Measurements from ENCODE around the gene MXI1. TPM values are rescaled to one million over a fixed set of nuclear protein-coding genes. Genes with fewer than 3 reads are reported as not detected.

MXI1 gene
- total and polyA plus RNA-seq, 2 of the 4 experiments (the other 2 are of a cell fraction) = 7.2 to 11.8 TPM

DNA sequence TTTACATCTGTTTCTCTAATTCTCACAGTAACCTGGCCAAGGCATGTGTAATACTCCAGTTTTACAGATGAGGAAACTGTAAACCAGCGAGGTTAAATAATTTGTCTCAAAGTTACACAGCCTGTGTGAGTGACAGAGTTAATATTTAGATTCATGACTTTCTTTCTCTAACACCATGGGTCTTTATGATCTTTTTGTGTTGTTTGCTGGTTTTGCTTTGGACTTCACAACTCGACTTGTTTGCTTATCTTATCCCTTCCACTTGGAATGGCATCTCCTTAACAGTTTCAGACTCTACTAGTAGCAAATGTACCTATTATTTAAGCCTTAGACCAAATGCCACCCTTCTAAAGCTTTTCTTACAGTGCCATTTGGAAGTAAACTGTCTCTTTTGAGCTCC lies 34.4 kb downstream of the MXI1 start:
- intact Hi-C loops (cut with micrococcal nuclease) = no loop called here

More for the DNA sequence above, 34.4 kb downstream of the MXI1 start:
- dilution Hi-C loops (cut with HindIII; ENCODE audit: low sequenced_read_pairs, unreplicated experiment) = no loop called here
- Histone ChIP-seq H2BK20ac (ENCODE audit: low read depth, low read length) (no peak overlapping the region), H3K27ac (ENCODE audit: insufficient read depth, low read length) (no peak overlapping the region), H3K9me3 (ENCODE audit: control insufficient read depth, insufficient read depth, low read length) (no peaks in the 10 kb centered on the region), H3K36me3 (ENCODE audit: control insufficient read depth, insufficient read depth, low read length) (peaks cover 5% of the 10 kb centered on the region; the same call in 1 of the 2 replicates), H3K27me3 (ENCODE audit: control insufficient read depth, insufficient read depth, low read length) (no peaks in the 10 kb centered on the region), H2AFZ (replicated peaks; ENCODE audit: low read length, poor library complexity) (no peak overlapping the region), H3K18ac (ENCODE audit: low read depth, low read length) (no peak overlapping the region), H3K4me1 (ENCODE audit: control insufficient read depth, insufficient read depth, low read length) (no peaks in the 10 kb centered on the region), H3K56ac (ENCODE audit: extremely low read depth, insufficient read depth, low read length) (no peak overlapping the region), H2BK120ac (ENCODE audit: low read depth, low read length) (no peak overlapping the region), H3K4me2 (ENCODE audit: low read depth, low read length) (no peak overlapping the region), H3K79me1 (ENCODE audit: low read depth in 1 of 2, low read length in 2 of 2) (peaks cover 0 to 4% of the 10 kb centered on the region in 2 experiments; a peak in 1 of 4 replicates), H2AK5ac (ENCODE audit: low read depth, low read length) (no peak overlapping the region), H3K4ac (ENCODE audit: low read depth, low read length) (no peak overlapping the region), H3K9ac (ENCODE audit: low read depth, low read length) (no peak overlapping the region), H3K4me3 (ENCODE audit: insufficient read depth, low read depth, low read length) (no peak overlapping the region), H3K23ac (ENCODE audit: low read depth, low read length) (no peak overlapping the region), H4K91ac (ENCODE audit: insufficient read depth, low read depth, low read length) (no peak overlapping the region), H4K8ac (ENCODE audit: low read depth in 2 of 2, low read length in 2 of 2) (no peak overlapping the region), H2BK15ac (ENCODE audit: low read depth, low read length) (no peak overlapping the region), H3K14ac (replicated peaks; ENCODE audit: low read depth, low read length) (no peak overlapping the region), H4K5ac (ENCODE audit: low read depth, low read length) (no peak overlapping the region), H2BK5ac (ENCODE audit: low read depth, low read length, poor library complexity, severe bottlenecking) (no peak overlapping the region), H4K20me1 (ENCODE audit: insufficient read depth, low read length) (no peaks in the 10 kb centered on the region; the same call in 1 of the 2 replicates), H3K9me1 (ENCODE audit: insufficient read depth, low read length) (no peaks in the 10 kb centered on the region), H2AK9ac (replicated peaks; ENCODE audit: low read depth, low read length, poor library complexity) (no peak overlapping the region)
- DNase-seq (no peak), ATAC-seq (ENCODE audit: low read depth) (no peak)
- BruUV-seq (replicated peaks) = no TSS peak
- in situ Hi-C loops (cut with MboI; ENCODE audit: low sequenced_read_pairs) = no loop called here
- POLR2A ChIA-PET (ENCODE audit: unreplicated experiment) = no interaction called here
- CTCF ChIA-PET = interaction anchor here (0.7 kb wide), 1 partner anchor 57 kb away, joined by 3 read pairs; no protein-coding TSS in a partner anchor
- WGBS, 2 experiments (ENCODE audit: extremely low coverage in 2 of 2, insufficient read length in 1 of 2) = no CpG with 5 or more reads among the region's 2 CpGs
- no peak for TF ChIP-seq CEBPB (IDR thresholded peaks at IDR 0.05; ENCODE audit: low read depth, low read length)
